Measurements from ENCODE around the gene TNFRSF25. TPM values are rescaled to one million over a fixed set of nuclear protein-coding genes. Genes with fewer than 3 reads are reported as not detected.

The TNFRSF25 gene
- total and polyA plus RNA-seq, 9 of the 15 experiments (the other 6 are each of a cell fraction or from before 2014, with no cell fraction given), result 0.24 to 0.49 TPM; not detected in 7

DNA sequence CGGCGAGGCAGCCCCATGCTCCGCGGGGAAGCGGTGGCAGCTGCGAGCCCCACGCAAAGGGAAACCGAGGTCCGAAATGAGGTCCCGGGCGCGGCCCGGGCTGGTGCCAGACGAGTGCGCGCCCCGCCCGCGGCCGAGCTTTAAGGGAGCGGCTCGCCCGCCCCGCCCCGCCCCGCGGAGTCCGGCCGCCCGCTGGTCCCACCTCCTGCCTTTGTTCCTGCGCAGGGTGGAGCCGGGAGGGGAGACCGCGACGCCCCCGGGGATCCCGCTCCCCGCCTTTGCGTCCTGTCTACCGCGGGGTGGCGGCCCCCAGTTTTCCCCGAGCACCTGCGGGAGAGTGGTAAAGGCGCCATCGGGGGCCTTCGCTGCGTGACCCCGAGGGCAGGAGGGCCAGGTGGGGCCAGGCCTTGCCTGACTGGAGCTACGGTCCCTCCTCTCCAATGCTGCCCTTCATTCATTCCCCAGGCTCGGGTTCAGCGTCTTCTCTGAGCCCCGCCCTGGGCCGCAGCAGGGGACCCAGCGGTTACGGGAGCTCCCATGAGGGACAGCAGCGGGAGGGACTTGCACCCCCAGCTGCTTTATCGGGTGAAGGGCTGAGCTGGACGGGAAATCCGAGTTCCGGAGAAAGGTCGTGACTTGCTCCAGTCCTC is 46.0 kb downstream of the TNFRSF25 start, which contains the start of gene HES2:
Gene HES2 (minus strand): TSS at position 116 of the 650 bp plus-strand sequence. CDS start 99 bp downstream, at position 17.
- H3K4me2 ChIP-seq (ENCODE audit: insufficient read depth, low read length), result peak within 1 kb of the TSS; percentile 55
- in situ Hi-C loops (cut with MboI), result no loop called here
- ATAC-seq (peak; percentile 69), DNase-seq (ENCODE audit: extremely low read depth in 1 of 4, low spot score in 3 of 4) (peak; percentile 70 to 95 (median 87)), FAIRE-seq (no peak)
- CTCF ChIA-PET (ENCODE audit: low intra/inter-chr PET ratio), result no interaction called here
- WGBS (ENCODE audit: insufficient coverage, low coverage, missing lambda C conversion rate), result 1% methylated on average over 41 of the region's 62 CpGs
- H3K4me3 ChIP-seq, result peak within 1 kb of the TSS; percentile 15; the same call in 1 of the 2 replicates
- POLR2A ChIA-PET, result interaction anchor here (0.7 to 0.9 kb wide), 2 partner anchors 9 to 57 kb away, joined by 3 read pairs; no protein-coding TSS in a partner anchor
- H3K79me2 ChIP-seq (ENCODE audit: control insufficient read depth, insufficient read depth, low read length), result no peaks in the 10 kb centered on the region
- peaks cover 27% of the 10 kb centered on the region; the same call in 1 of the 2 replicates for H4K20me1 ChIP-seq (replicated peaks; ENCODE audit: control insufficient read depth, insufficient read depth, low read length)
- no peaks in the 10 kb centered on the region for H3K9me1 ChIP-seq (ENCODE audit: control insufficient read depth, insufficient read depth, low read length)
- no peak within 1 kb of the TSS for H3K27ac ChIP-seq (ENCODE audit: extremely low read depth, low read depth, low read length)
- H3K36me3 ChIP-seq (ENCODE audit: control insufficient read depth, insufficient read depth, low read length), result no peaks in the 10 kb centered on the region
- H3K9me3 ChIP-seq (replicated peaks; ENCODE audit: control insufficient read depth, insufficient read depth, low read depth, low read length), result no peaks in the 10 kb centered on the region
- H3K4me1 ChIP-seq (replicated peaks in 1 of 2; ENCODE audit: control insufficient read depth in 2 of 2, insufficient read depth in 2 of 2, low read length in 2 of 2), result peaks cover 15 to 44% of the 10 kb centered on the region in 2 experiments
- no TSS peak for BruUV-seq (replicated peaks)
- intact Hi-C loops (cut with micrococcal nuclease), result no loop called here
- H3K9ac ChIP-seq (ENCODE audit: insufficient read depth in 1 of 2, low read depth in 2 of 2, low read length in 2 of 2), result peak within 1 kb of the TSS in 1 of 2 experiments; percentile 87; a peak in 2 of 4 replicates
- peaks cover 57 to 89% of the 10 kb centered on the region in 2 experiments; a peak in 4 of 5 replicates for H3K27me3 ChIP-seq (ENCODE audit: control insufficient read depth in 2 of 2, insufficient read depth in 2 of 2, low read length in 2 of 2)
- H2AFZ ChIP-seq (ENCODE audit: low read depth, low read length), result peak within 1 kb of the TSS; percentile 67
- TF ChIP-seq L3MBTL2 (IDR thresholded peaks at IDR 0.05), result peak; percentile 35; the same call in 1 of the 2 replicates
- TF ChIP-seq NR2C1 (IDR thresholded peaks at IDR 0.05), result no peak
- TF ChIP-seq NR2C1 (tag; IDR thresholded peaks at IDR 0.05), result no peak
- TF ChIP-seq ZBTB7A (IDR thresholded peaks at IDR 0.05; ENCODE audit: borderline replicate concordance, control insufficient read depth, low read depth, low read length), result peak; percentile 39; the same call in 1 of the 2 replicates
- TF ChIP-seq SIN3B (IDR thresholded peaks at IDR 0.05; ENCODE audit: low read depth), result no peak
- no peak for TF ChIP-seq PRPF4 (IDR thresholded peaks at IDR 0.05; ENCODE audit: insufficient read depth, low read depth, low read length, poor library complexity, severe bottlenecking)
- TF ChIP-seq SREBF1 (IDR thresholded peaks at IDR 0.05; ENCODE audit: borderline replicate concordance, low read depth, low read length), result no peak
- TF ChIP-seq PML (IDR thresholded peaks at IDR 0.05; ENCODE audit: low read length), result no peak
- TF ChIP-seq E2F8 (IDR thresholded peaks at IDR 0.05; ENCODE audit: low read depth, partially characterized antibody), result no peak
- TF ChIP-seq, protein P1, sequence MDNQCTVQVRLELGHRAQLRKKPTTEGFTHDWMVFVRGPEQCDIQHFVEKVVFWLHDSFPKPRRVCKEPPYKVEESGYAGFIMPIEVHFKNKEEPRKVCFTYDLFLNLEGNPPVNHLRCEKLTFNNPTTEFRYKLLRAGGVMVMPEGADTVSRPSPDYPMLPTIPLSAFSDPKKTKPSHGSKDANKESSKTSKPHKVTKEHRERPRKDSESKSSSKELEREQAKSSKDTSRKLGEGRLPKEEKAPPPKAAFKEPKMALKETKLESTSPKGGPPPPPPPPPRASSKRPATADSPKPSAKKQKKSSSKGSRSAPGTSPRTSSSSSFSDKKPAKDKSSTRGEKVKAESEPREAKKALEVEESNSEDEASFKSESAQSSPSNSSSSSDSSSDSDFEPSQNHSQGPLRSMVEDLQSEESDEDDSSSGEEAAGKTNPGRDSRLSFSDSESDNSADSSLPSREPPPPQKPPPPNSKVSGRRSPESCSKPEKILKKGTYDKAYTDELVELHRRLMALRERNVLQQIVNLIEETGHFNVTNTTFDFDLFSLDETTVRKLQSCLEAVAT (IDR thresholded peaks at IDR 0.05), result no peak
- TF ChIP-seq CREB1 (IDR thresholded peaks at IDR 0.05), result no peak
- TF ChIP-seq CREB1 (CRISPR knock-in tag; IDR thresholded peaks at IDR 0.05), result no peak; the same call in 1 of the 2 replicates
- TF ChIP-seq SMAD1 (IDR thresholded peaks at IDR 0.05; ENCODE audit: low read depth, low read length, partially characterized antibody), result no peak
- TF ChIP-seq ATF6 (CRISPR knock-in tag; IDR thresholded peaks at IDR 0.05), result no peak
